ENCODE data around the gene TMPRSS4. TPM values are rescaled to one million over a fixed set of nuclear protein-coding genes. Genes with fewer than 3 reads are reported as not detected.

The TMPRSS4 gene
- total and polyA plus RNA-seq, 2 of the 13 experiments (the other 11 are each of a cell fraction or from before 2014, with no cell fraction given) = 0.32 TPM; not detected in 1

- no peak for TF ChIP-seq ZNF407 (CRISPR knock-in tag; IDR thresholded peaks at IDR 0.05; ENCODE audit: not compliant biosample characterization)
- no peak for TF ChIP-seq POGK (CRISPR knock-in tag; conservative IDR thresholded peaks at IDR 0.05)
- TF ChIP-seq AKNA (CRISPR knock-in tag; IDR thresholded peaks at IDR 0.05; ENCODE audit: borderline replicate concordance) = no peak
- no peak for TF ChIP-seq KLF9 (CRISPR knock-in tag; IDR thresholded peaks at IDR 0.05; ENCODE audit: low read depth)
- TF ChIP-seq NR2F6 (IDR thresholded peaks at IDR 0.05) = no peak
- no peak for TF ChIP-seq NR2F6 (CRISPR knock-in tag; IDR thresholded peaks at IDR 0.05)
- no peak for TF ChIP-seq TCF7L2 (IDR thresholded peaks at IDR 0.05; ENCODE audit: low read depth, low read length)
- no peak for TF ChIP-seq ZNF670 (CRISPR knock-in tag; IDR thresholded peaks at IDR 0.05; ENCODE audit: borderline replicate concordance)
- no peak for TF ChIP-seq BRF2 (CRISPR knock-in tag; IDR thresholded peaks at IDR 0.05)
- no peak for TF ChIP-seq RARG (CRISPR knock-in tag; IDR thresholded peaks at IDR 0.05; ENCODE audit: low read depth)
- TF ChIP-seq AGO2 (optimal IDR thresholded peaks at IDR 0.05; ENCODE audit: low read depth, low read length) = no peak
These were observed 77.1 kb downstream of the TMPRSS4 start (continued) for GRCh38 chr11:118153976-118154375.

Measured in HepG2 (cell line).